KBM-7 (cell line): ENCODE measurements around the gene DLL4.

ENCODE experiments used
- DNase-seq: peaks from one replicate; pipeline ENCODE4 v3.0.0-alpha.2; 2015
- in situ Hi-C: fragments of 300-500 bp; cut with MboI; formaldehyde crosslinking; loops from 2 replicates; pipeline ENCODE4 v1.14.3; 2020; ENCODE audit warnings: low sequenced_read_pairs, low pct_unique_long_range_greater_than_20kb, mixed read lengths

The DLL4 gene

GRCh38 chr15:40904552-40905201, 24.5 kb upstream of the DLL4 start:
- in situ Hi-C loops, result no loop called here
- no peak for DNase-seq

GRCh38 chr15:40906091-40906990, 22.8 kb upstream of the DLL4 start:
- peak; percentile 87 for DNase-seq
- in situ Hi-C loops, result no loop called here

GRCh38 chr15:40906991-40907802, 21.9 kb upstream of the DLL4 start:
- in situ Hi-C loops, result no loop called here
- no peak for DNase-seq

- in situ Hi-C loops, result no loop called here
- no peak for DNase-seq
These were observed 21.0 kb upstream of the DLL4 start for GRCh38 chr15:40908095-40908494.

- DNase-seq, result no peak
- in situ Hi-C loops, result loop anchor here (10.0 kb wide), 1 partner anchor 265 kb away; no protein-coding TSS in a partner anchor
These were observed 19.2 kb upstream of the DLL4 start for GRCh38 chr15:40909662-40910630.

GRCh38 chr15:40911141-40911540, 18.0 kb upstream of the DLL4 start:
- in situ Hi-C loops, result loop anchor here (10.0 kb wide), 1 partner anchor 264 kb away; no protein-coding TSS in a partner anchor
- no peak for DNase-seq

GRCh38 chr15:40911693-40912092, 17.4 kb upstream of the DLL4 start:
- in situ Hi-C loops, result loop anchor here (10.0 kb wide), 1 partner anchor 263 kb away; no protein-coding TSS in a partner anchor
- DNase-seq, result no peak

- DNase-seq, result no peak
- in situ Hi-C loops, result loop anchor here (10.0 kb wide), 1 partner anchor 262 kb away; no protein-coding TSS in a partner anchor
These were observed 16.7 kb upstream of the DLL4 start for GRCh38 chr15:40912478-40912877.

- DNase-seq, result no peak
- in situ Hi-C loops, result loop anchor here (10.0 kb wide), 1 partner anchor 261 kb away; no protein-coding TSS in a partner anchor
These were observed 15.1 kb upstream of the DLL4 start for GRCh38 chr15:40914013-40914412.

- in situ Hi-C loops, result loop anchor here (10.0 kb wide), 1 partner anchor 260 kb away; no protein-coding TSS in a partner anchor
- no peak for DNase-seq
These were observed 14.7 kb upstream of the DLL4 start for GRCh38 chr15:40914486-40914885.

- no peak for DNase-seq
- in situ Hi-C loops, result loop anchor here (10.0 kb wide), 1 partner anchor 260 kb away; no protein-coding TSS in a partner anchor
These were observed 14.0 kb upstream of the DLL4 start for GRCh38 chr15:40915116-40915661.

- DNase-seq, result no peak
- in situ Hi-C loops, result loop anchor here (10.0 kb wide), 1 partner anchor 259 kb away; no protein-coding TSS in a partner anchor
These were observed 13.5 kb upstream of the DLL4 start for GRCh38 chr15:40915679-40916078.

- DNase-seq, result no peak
- in situ Hi-C loops, result loop anchor here (10.0 kb wide), 1 partner anchor 257 kb away; no protein-coding TSS in a partner anchor
These were observed 11.6 kb upstream of the DLL4 start for GRCh38 chr15:40917585-40917984.

GRCh38 chr15:40918146-40918798, 10.9 kb upstream of the DLL4 start:
- in situ Hi-C loops, result loop anchor here (10.0 kb wide), 1 partner anchor 257 kb away; no protein-coding TSS in a partner anchor

GRCh38 chr15:40918799-40919392, 10.2 kb upstream of the DLL4 start:
- DNase-seq, result no peak
- in situ Hi-C loops, result loop anchor here (10.0 kb wide), 1 partner anchor 256 kb away; no protein-coding TSS in a partner anchor

More at GRCh38 chr15:40918146-40918798, 10.9 kb upstream of the DLL4 start:
- no peak for DNase-seq

GRCh38 chr15:40921949-40922607, 7.1 kb upstream of the DLL4 start:
- DNase-seq, result no peak
- in situ Hi-C loops, result no loop called here
